Left renal pelvis (tissue), 4 donors: ENCODE data around the gene TMEM135. TPM values are rescaled to one million over a fixed set of nuclear protein-coding genes. Genes with fewer than 3 reads are reported as not detected.

Experiments
- DNase-seq, 4 donors: peaks; one replicate each; pipeline ENCODE4 v3.0.0-alpha.2; 2013; ENCODE audit warnings: low read depth in 4 of 4, low spot score in 3 of 4
- polyA plus RNA-seq, 4 donors: library from polyadenylated mRNA; unstranded; fragments of 120-200 nt; gene quantifications; one replicate each; pipeline ENCODE4 v1.2.1, GENCODE V29; 2013; ENCODE audit not compliant: insufficient read length in 4 of 4

TMEM135 gene
- polyA plus RNA-seq, 4 donors, result 33.4 to 42.3 (median 35.7) TPM

GRCh38 chr11:87338046-87338639 is 300.4 kb downstream of the TMEM135 start:
- DNase-seq, result no peak

GRCh38 chr11:87339416-87339815 is 301.7 kb downstream of the TMEM135 start:
- DNase-seq, result no peak

- DNase-seq, result no peak
Observed at GRCh38 chr11:87347441-87347840, 309.7 kb downstream of the TMEM135 start.

- no peak for DNase-seq
Observed at GRCh38 chr11:87347854-87348253, 310.1 kb downstream of the TMEM135 start.

GRCh38 chr11:87351676-87352075 is 313.9 kb downstream of the TMEM135 start:
- DNase-seq, result no peak

- peak in 3 of 4 donors; percentile 36 to 55 (median 50) for DNase-seq
Observed at GRCh38 chr11:87352759-87353707, 315.3 kb downstream of the TMEM135 start.

- DNase-seq, result no peak
Observed at GRCh38 chr11:87353771-87354345, 316.1 kb downstream of the TMEM135 start.

- DNase-seq, result no peak
Observed at GRCh38 chr11:87355596-87355995, 317.9 kb downstream of the TMEM135 start.

GRCh38 chr11:87356428-87356827 is 318.7 kb downstream of the TMEM135 start:
- DNase-seq, result no peak

GRCh38 chr11:87358461-87358860 is 320.7 kb downstream of the TMEM135 start:
- no peak for DNase-seq

GRCh38 chr11:87359401-87359800 is 321.7 kb downstream of the TMEM135 start:
- DNase-seq, result no peak

- no peak for DNase-seq
Observed at GRCh38 chr11:87361891-87362290, 324.2 kb downstream of the TMEM135 start.

GRCh38 chr11:87366346-87366745 is 328.6 kb downstream of the TMEM135 start:
- DNase-seq, result no peak

GRCh38 chr11:87366763-87367405 is 329.1 kb downstream of the TMEM135 start:
- no peak for DNase-seq

- no peak for DNase-seq
Observed at GRCh38 chr11:87368151-87368550, 330.4 kb downstream of the TMEM135 start.

- no peak for DNase-seq
Observed at GRCh38 chr11:87368858-87369480, 331.2 kb downstream of the TMEM135 start.

- no peak for DNase-seq
Observed at GRCh38 chr11:87369888-87370287, 332.2 kb downstream of the TMEM135 start.

- no peak for DNase-seq
Observed at GRCh38 chr11:87372065-87372464, 334.3 kb downstream of the TMEM135 start.
